Trophoblast cell (in vitro differentiated cells and primary cell): Measurements from ENCODE around the gene SUPT5H.
A peak's percentile ranks its signal among the peaks of the same experiment; 100 is the strongest.
"Not testable (repeated sequence)": the region's sequence is repeated elsewhere in the genome, so short reads cannot be mapped to it uniquely, and the experiment has no call there.

Experiments used
- DNase-seq, 2 donors: peaks; one replicate each; pipeline ENCODE4 v3.0.0-alpha.2; 2016
- H2AFZ ChIP-seq: 2 replicates; pipeline ENCODE4 v1.6.1; 2013; ENCODE audit warnings: low read length, moderate library complexity, mild to moderate bottlenecking; ENCODE audit not compliant: insufficient read depth, poor library complexity
- H2AK5ac ChIP-seq: 2 replicates; pipeline ENCODE4 v1.6.1; 2013; ENCODE audit warnings: mild to moderate bottlenecking, low read length
- H2BK120ac ChIP-seq: 2 replicates; pipeline ENCODE4 v1.6.1; 2013; ENCODE audit warnings: low read length, mild to moderate bottlenecking, moderate library complexity; ENCODE audit not compliant: insufficient read depth, poor library complexity
- H2BK12ac ChIP-seq: 2 replicates; pipeline ENCODE4 v1.6.1; 2013; ENCODE audit warnings: mild to moderate bottlenecking, low read length, moderate library complexity
- H2BK5ac ChIP-seq: 2 replicates; pipeline ENCODE4 v1.6.1; 2013; ENCODE audit warnings: low read length, low read depth, moderate library complexity, mild to moderate bottlenecking; ENCODE audit not compliant: poor library complexity
- H3K14ac ChIP-seq: 2 replicates; pipeline ENCODE4 v1.6.1; 2013; ENCODE audit warnings: mild to moderate bottlenecking, low read length
- H3K18ac ChIP-seq: 2 replicates; pipeline ENCODE4 v1.6.1; 2013; ENCODE audit warnings: mild to moderate bottlenecking, low read length
- H3K23ac ChIP-seq: 2 replicates; pipeline ENCODE4 v1.6.1; 2013; ENCODE audit warnings: low read length
- H3K27ac ChIP-seq: 2 replicates; pipeline ENCODE4 v1.5.1; 2013; ENCODE audit warnings: low read depth, mild to moderate bottlenecking, inconsistent platforms, low read length, moderate library complexity
- H3K27me3 ChIP-seq: 2 replicates; pipeline ENCODE4 v1.6.1; 2013; ENCODE audit warnings: inconsistent platforms, mild to moderate bottlenecking, low read length, moderate library complexity; ENCODE audit not compliant: insufficient read depth
- H3K36me3 ChIP-seq, 2 experiments: 1 replicate in 1 of 2; 2 replicates in 1 of 2; pipeline ENCODE4 v1.6.1; 2013; ENCODE audit warnings: low read length in 2 of 2, mild to moderate bottlenecking in 2 of 2, moderate library complexity in 1 of 2; ENCODE audit not compliant: insufficient read depth in 2 of 2, control insufficient read depth in 1 of 2
- H3K4ac ChIP-seq: 2 replicates; pipeline ENCODE4 v1.6.1; 2013; ENCODE audit warnings: low read depth, mild to moderate bottlenecking, low read length, moderate library complexity
- H3K4me1 ChIP-seq, 2 experiments: 1 replicate in 1 of 2; 2 replicates in 1 of 2; pipeline ENCODE4 v1.6.1; 2013; ENCODE audit warnings: low read length in 2 of 2, mild to moderate bottlenecking in 2 of 2, moderate library complexity in 1 of 2; ENCODE audit not compliant: insufficient read depth in 2 of 2, control insufficient read depth in 1 of 2
- H3K4me2 ChIP-seq: 2 replicates; pipeline ENCODE4 v1.6.1; 2013; ENCODE audit warnings: inconsistent platforms, mild to moderate bottlenecking, low read length, moderate library complexity
- H3K4me3 ChIP-seq: 2 replicates; pipeline ENCODE4 v1.5.1; 2013; ENCODE audit warnings: mild to moderate bottlenecking, low read depth, low read length, inconsistent platforms
- H3K79me1 ChIP-seq: one replicate; pipeline ENCODE4 v1.6.1; 2013; ENCODE audit warnings: low read length
- H3K79me2 ChIP-seq: 2 replicates; pipeline ENCODE4 v1.6.1; 2013; ENCODE audit warnings: low read length, mild to moderate bottlenecking; ENCODE audit not compliant: control insufficient read depth, insufficient read depth, poor library complexity
- H3K9ac ChIP-seq: 2 replicates; pipeline ENCODE4 v1.6.1; 2013; ENCODE audit warnings: mild to moderate bottlenecking, low read length
- H3K9me3 ChIP-seq: 2 replicates; pipeline ENCODE4 v1.6.1; 2013; ENCODE audit warnings: low read depth, mild to moderate bottlenecking, control low read depth, inconsistent platforms, low read length; ENCODE audit not compliant: insufficient read depth
- H4K12ac ChIP-seq: 2 replicates; pipeline ENCODE4 v1.6.1; 2013; ENCODE audit warnings: low read depth, mild to moderate bottlenecking, low read length, moderate library complexity
- H4K8ac ChIP-seq: 2 replicates; pipeline ENCODE4 v1.6.1; 2013; ENCODE audit warnings: low read depth, mild to moderate bottlenecking, low read length, moderate library complexity
- H4K91ac ChIP-seq: one replicate; pipeline ENCODE4 v1.6.1; 2013; ENCODE audit warnings: low read depth, mild to moderate bottlenecking, low read length, moderate library complexity
- WGBS: extraction: QIAGEN DNeasy Blood & Tissue Kit; methylation state at CpG from one replicate; pipeline ENCODE4 v1.1.7; 2013; ENCODE audit warnings: missing lambda C conversion rate; ENCODE audit not compliant: insufficient read length, insufficient coverage; ENCODE audit errors: extremely low coverage; 5-methylcytosine and 5-hydroxymethylcytosine counted together

The SUPT5H gene

DNA sequence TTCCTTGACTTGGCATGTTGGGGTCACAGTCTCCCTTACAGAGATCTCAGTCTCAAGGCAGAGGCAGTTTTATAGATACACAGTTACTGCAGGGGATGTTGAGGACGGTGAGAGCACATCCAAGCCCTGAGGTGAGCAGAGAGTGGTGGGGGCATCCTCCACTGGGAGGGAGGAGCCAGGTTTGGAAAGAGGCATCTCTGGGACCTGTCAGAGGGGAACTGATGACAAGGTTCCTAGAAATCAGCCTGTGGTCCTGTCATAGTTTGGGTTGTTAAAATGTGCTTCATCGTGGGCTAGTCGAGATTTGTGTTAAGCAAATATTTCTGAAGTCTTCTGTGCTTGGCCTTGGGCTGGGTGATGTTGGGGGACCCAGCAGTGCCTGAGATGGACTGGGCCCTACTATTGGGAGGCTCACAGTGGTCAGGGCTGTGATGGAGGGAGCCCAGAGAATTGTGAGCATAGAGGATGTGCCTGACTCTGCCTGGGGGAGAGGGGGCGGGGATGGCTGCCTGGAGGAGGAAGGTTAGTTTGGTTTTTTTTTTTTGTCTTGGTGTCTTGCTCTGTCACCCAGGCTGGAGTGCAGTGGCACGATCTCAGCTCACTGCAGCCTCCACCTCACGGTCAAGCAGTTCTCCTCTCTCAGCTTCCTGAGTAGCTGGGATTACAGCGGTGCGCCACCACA is 3.9 kb downstream of the SUPT5H start:
- no peak overlapping the region for H3K18ac ChIP-seq
- H4K91ac ChIP-seq, result no peak overlapping the region
- no peak overlapping the region for H3K14ac ChIP-seq
- no peak for DNase-seq
- no CpG with 5 or more reads among the region's 8 CpGs for WGBS
- H3K79me2 ChIP-seq, result peaks cover 32% of the 10 kb centered on the region
- H4K12ac ChIP-seq, result no peak overlapping the region
- H3K27ac ChIP-seq, result no peak overlapping the region
- peaks cover 8 to 16% of the 10 kb centered on the region in 2 experiments for H3K4me1 ChIP-seq
- H3K27me3 ChIP-seq, result no peaks in the 10 kb centered on the region
- peak overlapping the region; percentile 63 for H3K4ac ChIP-seq
- H2BK120ac ChIP-seq, result no peak overlapping the region
- H3K36me3 ChIP-seq, result peaks cover 26 to 29% of the 10 kb centered on the region in 2 experiments
- H3K9ac ChIP-seq, result no peak overlapping the region
- no peak overlapping the region for H3K4me2 ChIP-seq
- H3K23ac ChIP-seq, result no peak overlapping the region
- no peak overlapping the region for H3K4me3 ChIP-seq
- no peak overlapping the region for H2AFZ ChIP-seq
- H2BK5ac ChIP-seq, result no peak overlapping the region
- no peak overlapping the region for H4K8ac ChIP-seq
- no peaks in the 10 kb centered on the region for H3K9me3 ChIP-seq
- peaks cover 9% of the 10 kb centered on the region for H3K79me1 ChIP-seq
- no peak overlapping the region for H2AK5ac ChIP-seq
- no peak overlapping the region for H2BK12ac ChIP-seq

DNA sequence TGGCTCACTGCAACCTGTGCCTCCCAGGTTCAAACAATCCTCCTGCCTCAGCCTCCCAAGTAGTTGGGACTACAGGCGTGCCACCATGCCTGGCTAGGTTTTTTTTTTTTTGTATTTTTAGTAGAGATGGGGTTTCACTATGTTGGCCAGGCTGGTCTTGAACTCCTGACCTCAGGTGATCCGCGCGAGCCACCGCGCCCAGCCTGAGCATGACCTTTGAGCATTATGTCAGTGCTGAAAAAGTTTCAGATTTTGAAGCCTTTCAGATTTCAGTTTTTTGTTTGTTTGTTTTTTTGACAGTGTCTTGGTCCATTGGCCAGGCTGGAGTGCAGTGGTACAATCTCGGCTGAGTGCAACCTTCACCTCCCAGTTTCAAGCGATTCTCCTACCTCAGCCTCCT is 5.9 kb downstream of the SUPT5H start:
- not testable (repeated sequence) for H3K79me1 ChIP-seq, H2AK5ac ChIP-seq, H4K12ac ChIP-seq, H3K4me2 ChIP-seq, H3K27ac ChIP-seq, H4K8ac ChIP-seq, H4K91ac ChIP-seq, H3K18ac ChIP-seq, H3K9me3 ChIP-seq, H2BK120ac ChIP-seq, H2BK5ac ChIP-seq, H3K23ac ChIP-seq, DNase-seq, H3K9ac ChIP-seq, H3K14ac ChIP-seq, H3K27me3 ChIP-seq, H3K4me3 ChIP-seq, H2BK12ac ChIP-seq, H2AFZ ChIP-seq
- H3K4ac ChIP-seq, result peak overlapping the region; percentile 56
- peaks cover 8 to 13% of the 10 kb centered on the region in 2 experiments for H3K4me1 ChIP-seq
- H3K36me3 ChIP-seq, result peaks cover 29 to 33% of the 10 kb centered on the region in 2 experiments
- peaks cover 24% of the 10 kb centered on the region for H3K79me2 ChIP-seq
- no CpG with 5 or more reads among the region's 8 CpGs for WGBS

DNA sequence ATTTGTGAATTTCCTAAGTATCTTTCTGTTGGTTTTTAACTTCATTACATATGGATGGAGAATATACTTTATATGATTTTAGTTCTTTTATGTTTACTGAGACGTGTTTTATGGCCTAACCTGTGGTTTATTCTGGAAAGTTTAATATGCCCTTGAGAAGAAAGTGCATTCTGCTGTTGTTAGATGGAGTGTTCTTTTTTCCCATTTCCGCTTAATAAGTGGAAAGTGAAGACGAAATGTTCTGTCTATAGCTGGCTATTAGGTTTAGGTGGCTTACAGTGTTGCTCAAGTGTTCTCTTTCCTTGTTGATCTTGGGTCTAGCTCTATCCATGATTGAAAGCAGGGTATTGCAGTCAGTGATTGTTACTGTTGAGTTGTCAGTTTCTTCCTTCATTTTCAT is 18.0 kb downstream of the SUPT5H start:
- Histone ChIP-seq H4K12ac (no peak overlapping the region), H3K4ac (no peak overlapping the region), H3K36me3 (peaks cover 69% of the 10 kb centered on the region in 2 experiments), H3K9ac (no peak overlapping the region), H2BK12ac (no peak overlapping the region), H3K14ac (no peak overlapping the region), H3K18ac (no peak overlapping the region), H3K27ac (no peak overlapping the region), H4K8ac (no peak overlapping the region), H2BK5ac (no peak overlapping the region), H2AK5ac (no peak overlapping the region), H2BK120ac (no peak overlapping the region), H3K27me3 (no peaks in the 10 kb centered on the region), H3K9me3 (peaks cover 3% of the 10 kb centered on the region), H3K4me3 (no peak overlapping the region), H3K23ac (no peak overlapping the region), H3K4me2 (no peak overlapping the region), H2AFZ (no peak overlapping the region), H3K4me1 (no peaks in the 10 kb centered on the region), H3K79me1 (no peaks in the 10 kb centered on the region), H4K91ac (no peak overlapping the region), H3K79me2 (no peaks in the 10 kb centered on the region)
- WGBS, result no CpG with 5 or more reads among the region's 3 CpGs
- DNase-seq, result no peak

DNA sequence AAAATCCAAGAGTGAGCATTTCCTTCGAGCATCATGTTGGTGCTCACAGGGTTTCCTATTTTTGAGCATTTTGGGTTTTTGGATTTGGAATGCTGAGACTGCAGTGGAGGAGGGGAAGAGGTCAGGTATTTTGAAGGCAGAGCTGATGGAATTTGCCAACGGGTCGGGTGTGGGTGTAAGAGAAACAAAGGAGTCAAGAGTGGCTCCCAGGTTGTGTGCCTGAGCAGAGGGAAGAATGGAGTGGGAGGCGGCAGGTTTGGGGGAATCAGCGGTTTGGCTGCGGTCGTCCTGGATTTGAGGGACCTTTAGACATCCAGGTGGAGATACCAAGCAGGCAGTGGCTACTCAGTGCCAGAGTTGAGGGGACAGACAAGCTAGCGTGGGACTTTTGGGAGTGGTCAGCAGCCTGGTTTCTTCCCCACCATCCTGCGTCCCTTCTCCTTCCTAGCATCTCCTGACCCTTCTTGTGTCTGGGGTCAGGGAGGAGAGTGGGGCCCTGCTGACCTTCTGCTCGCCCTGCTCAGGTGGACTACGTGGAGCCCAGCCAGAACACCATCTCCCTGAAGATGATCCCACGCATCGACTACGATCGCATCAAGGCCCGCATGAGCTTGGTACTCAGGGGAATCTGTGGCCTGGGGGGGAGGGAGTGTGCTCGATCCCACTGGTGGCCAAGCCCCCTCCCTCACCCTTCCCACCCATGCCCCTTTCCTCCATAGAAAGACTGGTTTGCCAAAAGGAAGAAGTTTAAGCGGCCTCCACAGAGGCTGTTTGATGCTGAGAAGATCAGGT is 20.8 kb downstream of the SUPT5H start:
- no peak overlapping the region for H3K14ac ChIP-seq
- no peak overlapping the region for H2BK120ac ChIP-seq
- no peak overlapping the region for H2AFZ ChIP-seq
- no peaks in the 10 kb centered on the region for H3K79me1 ChIP-seq
- H3K79me2 ChIP-seq, result no peaks in the 10 kb centered on the region
- no peak overlapping the region for H3K4me3 ChIP-seq
- DNase-seq, result no peak
- peaks cover 69 to 70% of the 10 kb centered on the region in 2 experiments for H3K36me3 ChIP-seq
- no peak overlapping the region for H4K12ac ChIP-seq
- H2AK5ac ChIP-seq, result no peak overlapping the region
- no peak overlapping the region for H3K9ac ChIP-seq
- H3K9me3 ChIP-seq, result no peaks in the 10 kb centered on the region
- WGBS, result no CpG with 5 or more reads among the region's 18 CpGs
- H3K18ac ChIP-seq, result no peak overlapping the region
- H3K27me3 ChIP-seq, result no peaks in the 10 kb centered on the region
- no peak overlapping the region for H3K4ac ChIP-seq
- no peak overlapping the region for H4K8ac ChIP-seq
- no peaks in the 10 kb centered on the region for H3K4me1 ChIP-seq
- H2BK5ac ChIP-seq, result no peak overlapping the region
- no peak overlapping the region for H4K91ac ChIP-seq
- no peak overlapping the region for H2BK12ac ChIP-seq
- no peak overlapping the region for H3K23ac ChIP-seq
- no peak overlapping the region for H3K27ac ChIP-seq
- H3K4me2 ChIP-seq, result no peak overlapping the region
